CD4-positive, alpha-beta T cell treated with Interleukin-17A for 1 hour (primary cell): ENCODE results near the gene SURF4.

Experiments used
- DNase-seq: peaks from one replicate; pipeline ENCODE4 v3.0.0-alpha.2; 2020

SURF4 gene

GRCh38 chr9:133371261-133371711 lies 4.6 kb downstream of the SURF4 start:
- peak; percentile 79 for DNase-seq

GRCh38 chr9:133370685-133371084 lies 5.2 kb downstream of the SURF4 start:
- peak; percentile 76 for DNase-seq

DNA sequence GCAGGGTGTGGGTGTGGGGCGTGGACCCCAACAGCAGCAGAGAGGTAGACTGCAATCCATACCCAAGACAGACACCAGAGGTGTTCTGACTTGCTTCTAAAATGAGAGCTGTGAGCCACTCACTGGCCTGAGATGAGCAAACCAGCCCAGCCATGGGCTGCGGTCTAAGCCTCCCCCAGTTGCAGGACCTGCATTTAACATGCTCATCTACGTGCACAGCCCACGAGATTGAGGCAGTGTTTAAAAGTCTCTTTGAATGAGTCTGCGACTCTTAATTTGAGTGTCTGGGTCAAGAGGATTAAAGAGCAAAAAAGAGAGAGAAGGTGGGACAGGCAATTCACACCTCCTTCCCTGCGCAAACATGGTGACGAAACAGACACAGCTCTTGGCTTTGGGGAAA lies 5.9 kb downstream of the SURF4 start:
- DNase-seq: no peak

DNA sequence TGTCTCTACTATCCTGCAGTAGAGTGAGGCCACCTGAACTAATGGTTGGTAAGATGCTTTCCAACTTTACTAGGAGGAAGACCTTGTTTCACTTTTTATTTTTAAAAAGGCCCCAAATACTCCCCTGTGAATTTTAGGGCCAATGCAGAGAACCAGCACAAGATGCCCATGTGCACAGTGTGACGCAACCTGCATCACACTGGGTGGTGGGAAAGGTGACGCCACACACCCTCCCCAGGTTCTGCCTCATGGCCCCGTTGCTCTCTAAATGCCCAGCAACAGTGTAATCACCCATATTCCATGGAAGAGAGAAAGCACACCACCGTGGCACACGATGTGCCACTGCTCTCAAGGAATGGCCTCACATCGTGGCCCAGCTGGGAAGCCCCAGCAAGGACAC lies 6.4 kb downstream of the SURF4 start:
- no peak for DNase-seq

GRCh38 chr9:133368249-133368881 lies 7.5 kb downstream of the SURF4 start:
- no peak for DNase-seq

GRCh38 chr9:133367778-133368177 lies 8.1 kb downstream of the SURF4 start:
- no peak for DNase-seq

DNA sequence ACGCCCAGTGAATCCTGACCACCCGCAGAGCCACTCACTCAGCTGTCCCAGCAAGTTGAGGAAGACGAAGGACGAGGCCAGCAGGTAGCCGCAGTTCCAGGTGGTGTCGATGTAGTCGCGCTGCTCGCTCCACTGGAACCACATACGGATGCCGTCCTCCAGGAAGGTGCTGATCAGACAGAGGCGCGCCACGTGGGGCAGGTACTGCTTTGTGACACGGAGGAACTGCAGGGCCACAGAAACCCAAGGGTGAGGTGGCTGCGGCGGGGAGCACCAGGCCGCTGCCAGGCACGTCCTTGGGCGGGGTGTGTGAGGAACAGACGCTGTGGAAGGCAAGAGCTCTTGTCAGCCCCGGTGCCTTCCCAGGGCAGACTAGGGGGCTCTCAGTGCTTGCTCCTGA lies 8.6 kb downstream of the SURF4 start:
- no peak for DNase-seq

DNA sequence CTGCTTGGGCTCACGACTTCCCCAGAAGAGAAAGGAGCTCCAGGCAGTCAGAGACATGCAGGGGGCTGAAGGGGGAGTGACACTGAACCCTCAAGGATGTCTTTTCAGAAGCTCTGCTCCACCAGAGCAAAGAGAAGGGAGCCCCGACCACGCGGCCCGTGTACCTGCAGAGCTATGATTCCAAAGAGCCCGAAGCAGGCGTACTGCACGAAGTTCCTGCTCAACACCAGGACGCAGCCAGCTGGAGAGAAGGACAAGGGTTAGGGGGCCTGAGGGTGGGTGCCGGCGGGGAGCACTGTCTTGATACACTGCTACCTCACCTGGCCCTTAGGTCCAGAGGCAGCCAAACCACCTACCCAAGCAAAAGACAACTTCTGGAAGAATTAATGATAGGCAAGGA lies 9.4 kb downstream of the SURF4 start:
- no peak for DNase-seq

GRCh38 chr9:133362359-133363044 lies 13.4 kb downstream of the SURF4 start:
- DNase-seq: no peak

DNA sequence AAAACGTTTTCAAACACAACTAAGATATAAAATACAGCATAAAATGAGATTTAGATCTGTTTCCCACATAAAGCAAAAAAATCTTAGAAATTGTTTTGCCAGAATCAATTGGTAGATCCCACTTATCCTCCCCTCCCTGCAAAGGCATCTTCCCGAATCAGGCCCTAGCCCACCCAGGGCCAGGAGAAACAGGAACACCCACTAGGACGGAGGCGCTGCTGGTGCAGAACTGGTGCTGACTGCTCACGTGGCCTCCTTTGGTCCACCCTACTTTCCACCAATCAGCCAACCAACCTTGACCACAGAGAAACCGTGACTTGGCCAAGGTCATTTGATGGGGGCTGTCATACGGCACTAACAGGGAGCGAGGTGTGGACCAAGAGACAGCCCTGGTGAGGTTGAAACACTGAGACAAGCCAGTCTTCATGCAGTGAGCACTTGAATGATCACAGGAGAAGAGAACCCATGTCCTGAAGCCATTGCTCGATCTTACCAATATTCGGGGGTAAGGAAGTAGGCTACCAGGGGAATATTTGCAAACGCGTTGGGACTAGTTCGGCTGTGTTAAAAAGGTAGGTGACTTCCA lies 14.3 kb downstream of the SURF4 start:
- no peak for DNase-seq

DNA sequence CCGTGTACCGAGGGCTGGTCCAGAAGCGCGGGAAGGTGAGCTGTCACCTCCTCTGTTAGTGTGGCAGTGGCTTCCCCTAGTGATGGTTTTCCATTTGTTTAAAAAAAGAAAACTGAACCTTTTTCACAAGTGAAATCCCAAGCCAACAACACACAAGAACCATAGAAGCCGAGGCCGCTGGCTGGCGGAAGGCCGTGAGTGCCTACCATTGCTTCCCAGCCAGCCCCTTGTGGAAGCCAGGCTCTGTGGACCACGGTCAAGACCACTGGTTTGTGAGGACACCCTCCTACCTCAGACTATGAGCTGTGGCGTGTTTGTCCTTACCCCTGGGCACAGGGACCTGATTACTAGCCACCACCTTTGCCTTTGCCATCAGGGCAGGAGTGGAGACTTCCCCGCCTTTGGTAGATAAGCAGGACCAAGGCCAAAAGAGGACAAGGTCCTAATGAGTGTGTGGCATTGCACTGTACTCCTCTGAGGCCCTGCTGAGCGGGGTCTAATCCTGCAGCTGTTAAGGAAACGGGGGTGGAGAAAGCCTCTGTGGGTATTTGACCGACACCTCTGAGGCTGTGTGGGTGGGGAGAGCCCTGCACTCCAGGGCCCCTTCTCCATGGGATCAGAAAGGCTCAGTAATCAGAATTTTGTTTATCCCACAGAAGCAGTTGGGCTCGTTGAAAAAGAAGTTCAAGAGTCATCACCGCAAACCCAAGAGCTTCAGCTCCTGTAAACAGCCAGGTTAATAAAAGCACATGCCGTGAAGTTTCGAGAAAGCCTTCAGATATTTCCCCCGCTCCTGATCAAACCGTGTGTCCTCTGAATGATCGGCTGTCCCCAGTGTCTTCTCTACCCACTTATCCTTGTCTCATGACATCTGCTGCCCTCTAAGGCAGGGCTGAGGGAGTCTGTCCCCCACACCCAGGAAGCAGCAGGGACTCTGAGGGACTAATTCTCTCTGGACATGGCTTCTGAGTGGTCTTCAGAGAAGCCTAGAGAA lies 15.2 kb downstream of the SURF4 start:
- no peak for DNase-seq

DNA sequence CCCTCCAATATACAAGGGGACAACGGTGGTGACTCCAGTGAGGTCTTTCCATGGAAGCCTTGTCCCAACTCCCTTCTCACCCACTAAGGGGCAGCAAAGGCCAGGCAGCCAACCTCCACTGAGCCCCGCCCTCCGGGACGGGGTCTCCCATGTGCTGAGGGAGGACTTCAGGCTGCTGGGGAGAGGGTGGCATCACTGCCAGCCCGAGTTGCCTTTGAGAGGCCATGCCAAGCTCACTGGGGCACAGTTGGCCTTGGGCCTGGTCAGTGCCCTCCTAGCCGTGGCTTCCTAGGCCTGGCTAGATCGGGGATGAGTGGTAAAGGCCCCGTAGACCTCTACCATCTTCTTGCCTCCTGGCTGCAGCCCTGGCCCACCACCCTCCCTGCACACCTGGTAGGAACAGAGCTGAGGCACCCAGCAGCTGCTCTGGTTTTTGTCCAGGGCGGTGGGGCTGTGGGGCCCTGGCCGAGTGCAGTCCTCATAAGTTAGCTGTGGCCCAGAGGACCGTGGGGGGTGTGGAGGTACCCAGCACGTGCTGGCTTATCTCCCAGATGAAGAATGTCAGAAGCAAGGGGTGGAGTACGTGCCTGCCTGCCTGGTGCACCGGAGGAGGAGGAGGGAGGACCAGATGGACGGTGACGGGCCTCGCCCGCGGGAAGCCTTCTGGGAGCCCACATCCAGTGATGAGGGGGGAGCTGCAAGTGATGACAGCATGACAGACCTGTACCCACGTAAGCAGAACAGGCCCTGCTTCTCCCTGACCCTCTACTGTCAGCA lies 16.3 kb downstream of the SURF4 start:
- no peak for DNase-seq

GRCh38 chr9:133357656-133358055 lies 18.2 kb downstream of the SURF4 start:
- no peak for DNase-seq

GRCh38 chr9:133356391-133357091 lies 19.3 kb downstream of the SURF4 start, which contains the start of the genes SURF1 and SURF2:
SURF1 (minus strand) TSS chr9:133356487; CDS start chr9:133356453, 34 bp downstream.
SURF2 (plus strand) TSS chr9:133356550; CDS start chr9:133356593, 43 bp downstream.
- peak; percentile 89 for DNase-seq

DNA sequence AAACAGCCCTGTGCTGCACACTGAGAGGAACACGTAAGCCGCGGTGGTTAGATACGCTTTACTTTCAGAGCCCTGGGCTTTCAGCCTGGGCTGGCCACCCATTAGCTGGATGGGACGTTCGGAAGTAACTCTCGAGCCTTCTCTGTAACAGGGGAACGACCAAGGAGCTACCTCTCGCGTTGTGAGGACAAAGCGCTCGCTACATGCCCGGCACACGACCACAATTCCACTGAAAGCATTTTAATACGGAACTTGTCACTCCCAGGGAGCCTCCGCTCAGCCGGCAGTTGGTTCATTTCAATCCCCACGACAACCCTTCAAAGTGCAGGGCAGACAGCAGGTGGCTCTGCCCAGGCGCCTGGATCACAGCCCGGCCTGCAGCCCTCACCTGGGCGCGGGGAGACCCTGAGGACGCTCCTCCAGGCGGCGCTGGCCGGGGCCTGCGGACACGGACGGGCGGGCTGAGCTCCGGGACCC lies 19.9 kb downstream of the SURF4 start:
- DNase-seq: no peak

- DNase-seq: no peak
These were observed 21.1 kb downstream of the SURF4 start for GRCh38 chr9:133354766-133355165.

DNA sequence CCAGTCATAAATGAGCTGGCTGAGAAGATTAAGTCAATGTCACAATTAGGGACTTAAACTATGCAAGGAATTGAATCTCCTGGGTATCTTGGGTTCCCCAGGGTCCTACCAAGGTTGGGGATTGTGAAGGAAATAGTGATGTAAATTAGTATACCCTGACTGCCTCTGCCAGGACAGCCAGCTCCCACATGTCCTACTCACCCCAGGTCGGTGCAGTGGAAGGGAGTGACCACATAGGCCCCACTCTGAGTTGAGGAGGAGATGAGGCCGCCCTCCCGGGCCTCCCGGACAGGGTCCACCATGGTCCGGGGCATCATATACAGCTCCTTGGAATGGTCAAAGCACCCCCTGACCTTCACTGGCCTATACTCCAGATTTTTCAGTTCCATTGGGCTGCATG lies 22.3 kb downstream of the SURF4 start:
- no peak for DNase-seq

- DNase-seq: no peak
These were observed 23.1 kb downstream of the SURF4 start for GRCh38 chr9:133352635-133353340.

DNA sequence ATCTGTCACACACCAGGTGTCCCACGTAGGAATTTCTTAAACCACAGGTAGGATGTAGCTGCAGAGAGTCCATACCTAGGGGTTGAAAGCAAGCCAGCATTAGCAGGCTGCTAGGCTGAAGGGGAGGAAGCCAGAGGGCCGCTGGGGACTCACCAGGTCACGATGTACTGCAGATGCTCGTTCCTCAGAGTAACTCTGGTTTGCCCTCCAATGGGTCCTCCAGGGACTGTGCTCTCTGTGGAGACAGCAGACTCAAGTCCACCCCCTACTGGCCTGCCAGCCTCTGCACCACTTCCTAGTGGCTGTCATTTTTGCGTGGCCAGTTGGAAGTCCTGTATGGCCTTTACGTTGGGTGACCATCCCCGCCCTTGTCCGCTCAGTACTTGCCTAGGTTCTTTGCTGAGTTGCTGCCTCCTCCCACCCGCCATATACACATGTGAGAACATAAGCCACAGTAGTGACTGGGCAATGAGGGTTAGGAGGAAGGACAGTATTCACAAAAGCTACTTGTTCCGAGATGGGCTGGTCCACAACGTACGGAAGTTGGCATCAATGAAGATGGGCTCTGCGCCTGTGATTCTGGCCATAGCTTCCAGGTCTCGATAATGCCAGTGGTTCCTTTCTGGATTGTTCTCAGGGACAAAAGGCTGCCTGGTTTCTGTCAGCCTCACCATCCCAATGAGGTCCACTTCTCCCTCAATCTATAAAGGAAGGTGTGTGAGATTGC lies 23.8 kb downstream of the SURF4 start:
- peak; percentile 43 for DNase-seq

GRCh38 chr9:133351526-133351907 lies 24.3 kb downstream of the SURF4 start:
- no peak for DNase-seq
